IMR-90 (cell line): ENCODE measurements around the gene CAVIN4. TPM values are rescaled to one million over a fixed set of nuclear protein-coding genes. Genes with fewer than 3 reads are reported as not detected.

Source experiments
- ATAC-seq: fragments of 200-7000 bp; cut with Tn5 transposase; 2 replicates; pipeline ENCODE4 v1.9.1; 2020; ENCODE audit warnings: low read depth, mild to moderate bottlenecking, moderate library complexity
- BruUV-seq: library from RNA; stranded (reverse); fragments of 400-500 nt; replicated peaks from 2 replicates; lab custom pipeline; 2021; lab: Mats Ljungman, UMichigan
- CTCF ChIA-PET: fragments of 300-600 bp; formaldehyde crosslinking; extraction: SDS; loops from one replicate; lab custom pipeline; 2021; ENCODE audit warnings: antibody characterized with exemption; lab: Yijun Ruan, JAX
- POLR2A ChIA-PET: fragments of 300-600 bp; sonication (Branson Sonifier 250); formaldehyde crosslinking; loops from one replicate; lab custom pipeline; 2022; ENCODE audit warnings: antibody characterized with exemption; ENCODE audit not compliant: unreplicated experiment; lab: Charles Lee
- DNase-seq: peaks from one replicate; pipeline ENCODE4 v3.0.0; 2013
- H2AFZ ChIP-seq: replicated peaks from 2 replicates; pipeline ENCODE3; 2013; ENCODE audit warnings: low read length, mild to moderate bottlenecking; ENCODE audit not compliant: poor library complexity
- H2AK5ac ChIP-seq: 2 replicates; pipeline ENCODE4 v1.6.1; 2013; ENCODE audit warnings: low read depth, low read length, inconsistent platforms
- H2AK9ac ChIP-seq: replicated peaks from 2 replicates; pipeline ENCODE3; 2013; ENCODE audit warnings: mild to moderate bottlenecking, low read depth, low read length, moderate library complexity; ENCODE audit not compliant: poor library complexity
- H2BK120ac ChIP-seq: 2 replicates; pipeline ENCODE4 v1.6.1; 2013; ENCODE audit warnings: low read depth, low read length, inconsistent platforms
- H2BK15ac ChIP-seq: 3 replicates; pipeline ENCODE4 v1.6.1; 2013; ENCODE audit warnings: low read depth, low read length, inconsistent platforms
- H2BK20ac ChIP-seq: 2 replicates; pipeline ENCODE4 v1.6.1; 2013; ENCODE audit warnings: low read depth, mild to moderate bottlenecking, inconsistent platforms, low read length, moderate library complexity
- H2BK5ac ChIP-seq: 2 replicates; pipeline ENCODE4 v1.6.1; 2013; ENCODE audit warnings: mild to moderate bottlenecking, low read depth, low read length, inconsistent platforms; ENCODE audit not compliant: poor library complexity, severe bottlenecking
- H3K14ac ChIP-seq: replicated peaks from 2 replicates; pipeline ENCODE4 v1.6.1; 2013; ENCODE audit warnings: low read depth, low read length, inconsistent platforms
- H3K18ac ChIP-seq: 2 replicates; pipeline ENCODE4 v1.6.1; 2013; ENCODE audit warnings: low read depth, low read length, control low read depth
- H3K23ac ChIP-seq: 2 replicates; pipeline ENCODE4 v1.6.1; 2013; ENCODE audit warnings: low read depth, low read length, inconsistent platforms
- H3K27ac ChIP-seq: 2 replicates; pipeline ENCODE4 v1.5.1; 2013; ENCODE audit warnings: mild to moderate bottlenecking, control low read depth, low read length; ENCODE audit not compliant: insufficient read depth
- H3K27me3 ChIP-seq: 2 replicates; pipeline ENCODE4 v1.6.1; 2013; ENCODE audit warnings: low read length; ENCODE audit not compliant: control insufficient read depth, insufficient read depth
- H3K36me3 ChIP-seq: 2 replicates; pipeline ENCODE4 v1.6.1; 2013; ENCODE audit warnings: low read length, mixed read lengths; ENCODE audit not compliant: control insufficient read depth, insufficient read depth
- H3K4ac ChIP-seq: 2 replicates; pipeline ENCODE4 v1.6.1; 2013; ENCODE audit warnings: low read depth, low read length, inconsistent platforms
- H3K4me1 ChIP-seq: 2 replicates; pipeline ENCODE4 v1.6.1; 2013; ENCODE audit warnings: low read length, mixed read lengths; ENCODE audit not compliant: control insufficient read depth, insufficient read depth
- H3K4me2 ChIP-seq: 2 replicates; pipeline ENCODE4 v1.6.1; 2013; ENCODE audit warnings: low read depth, mild to moderate bottlenecking, control low read depth, low read length, moderate library complexity
- H3K4me3 ChIP-seq: 2 replicates; pipeline ENCODE4 v1.5.1; 2013; ENCODE audit warnings: low read depth, mild to moderate bottlenecking, control low read depth, low read length, moderate library complexity; ENCODE audit not compliant: insufficient read depth
- H3K56ac ChIP-seq: 2 replicates; pipeline ENCODE4 v1.6.1; 2013; ENCODE audit warnings: low read length, inconsistent platforms; ENCODE audit not compliant: insufficient read depth; ENCODE audit errors: extremely low read depth
- H3K79me1 ChIP-seq, 2 experiments: 2 replicates each; pipeline ENCODE4 v1.6.1; 2013; ENCODE audit warnings: low read length in 2 of 2, inconsistent platforms in 1 of 2, low read depth in 1 of 2
- H3K9ac ChIP-seq: 2 replicates; pipeline ENCODE4 v1.6.1; 2013; ENCODE audit warnings: low read depth, low read length, control low read depth
- H3K9me1 ChIP-seq: 2 replicates; pipeline ENCODE4 v1.6.1; 2013; ENCODE audit warnings: low read length, inconsistent platforms; ENCODE audit not compliant: insufficient read depth
- H3K9me3 ChIP-seq: 2 replicates; pipeline ENCODE4 v1.6.1; 2013; ENCODE audit warnings: low read length; ENCODE audit not compliant: control insufficient read depth, insufficient read depth
- H4K20me1 ChIP-seq: 2 replicates; pipeline ENCODE4 v1.6.1; 2013; ENCODE audit warnings: low read length, inconsistent platforms; ENCODE audit not compliant: insufficient read depth
- H4K5ac ChIP-seq: 2 replicates; pipeline ENCODE4 v1.6.1; 2013; ENCODE audit warnings: mild to moderate bottlenecking, low read depth, low read length, control low read depth
- H4K8ac ChIP-seq, 2 experiments: 2 replicates each; pipeline ENCODE4 v1.6.1; 2013; ENCODE audit warnings: low read depth in 2 of 2, low read length in 2 of 2, control low read depth in 1 of 2, inconsistent platforms in 1 of 2
- H4K91ac ChIP-seq: 2 replicates; pipeline ENCODE4 v1.6.1; 2013; ENCODE audit warnings: low read depth, low read length, inconsistent platforms; ENCODE audit not compliant: insufficient read depth
- CEBPB ChIP-seq: IDR thresholded peaks from 2 replicates; pipeline ENCODE4 v1.6.1; 2012; ENCODE audit warnings: low read depth, low read length, improper control_type of control experiment
- CHD1 ChIP-seq: IDR thresholded peaks from 2 replicates; pipeline ENCODE4 v1.6.1; 2012; ENCODE audit warnings: low read depth, low read length, improper control_type of control experiment
- FOS ChIP-seq: fragments of 150-350 bp; IDR thresholded peaks from 2 replicates; pipeline ENCODE4 v1.6.1; 2016; ENCODE audit warnings: low read depth, low read length
- MAZ ChIP-seq: IDR thresholded peaks from 2 replicates; pipeline ENCODE4 v1.6.1; 2012; ENCODE audit warnings: low read depth, mild to moderate bottlenecking, low read length, improper control_type of control experiment, moderate library complexity, borderline replicate concordance
- NFE2L2 ChIP-seq: fragments of 150-350 bp; IDR thresholded peaks from 2 replicates; pipeline ENCODE4 v1.6.1; 2016; ENCODE audit warnings: low read depth, mild to moderate bottlenecking, low read length
- USF2 ChIP-seq: fragments of 150-350 bp; IDR thresholded peaks from 2 replicates; pipeline ENCODE4 v1.6.1; 2017; ENCODE audit warnings: mild to moderate bottlenecking, antibody characterized with exemption, low read length, low read depth
- WGBS, 2 experiments: methylation state at CpG; one replicate each; pipeline versions ENCODE4 v1.1.5 to v1.1.7; 2013; ENCODE audit warnings: missing lambda C conversion rate in 2 of 2; ENCODE audit not compliant: insufficient read length in 1 of 2; ENCODE audit errors: extremely low coverage in 2 of 2; 5-methylcytosine and 5-hydroxymethylcytosine counted together
- dilution Hi-C: fragments of 300-500 bp; cut with HindIII; formaldehyde crosslinking; loops from one replicate; pipeline ENCODE4 v1.14.3; 2018; ENCODE audit warnings: low sequenced_read_pairs; ENCODE audit not compliant: unreplicated experiment
- in situ Hi-C: fragments of 300-500 bp; cut with MboI; formaldehyde crosslinking; loops from 3 replicates; pipeline ENCODE4 v1.14.3; 2019; ENCODE audit warnings: low sequenced_read_pairs, inconsistent platforms, mixed read lengths
- intact Hi-C: fragments of 100-400 bp; cut with micrococcal nuclease; formaldehyde crosslinking; loops from 2 replicates; pipeline ENCODE4 v1.10.0; 2022
- polyA plus RNA-seq, 3 experiments: library from polyadenylated mRNA; depleted of rRNA; stranded (reverse); fragments of >200 nt; gene quantifications; 2 replicates each; pipeline ENCODE4 v1.2.3, GENCODE V29; 2012; ENCODE audit warnings: low replicate concordance in 1 of 3
- total RNA-seq: library from RNA; depleted of rRNA; stranded (reverse); fragments of >200 nt; gene quantifications from 2 replicates; pipeline ENCODE4 v1.2.3, GENCODE V29; 2012
- TF ChIP-seq, protein P1 (sequence below): fragments of 150-350 bp; IDR thresholded peaks from 2 replicates; pipeline ENCODE4 v1.6.1; 2016; ENCODE audit warnings: low read depth, mild to moderate bottlenecking, low read length, moderate library complexity, borderline replicate concordance

Gene CAVIN4
- total and polyA plus RNA-seq, 2 of the 4 experiments (the other 2 are of a cell fraction): 2.2 to 2.6 TPM

GRCh38 chr9:100586093-100586492 is 8.2 kb downstream of the CAVIN4 start:
- no peaks in the 10 kb centered on the region for H4K20me1 ChIP-seq
- in situ Hi-C loops: loop anchor here (10.0 to 25.0 kb wide), 4 partner anchors 131 to 1399 kb away; no protein-coding TSS in a partner anchor
- no peaks in the 10 kb centered on the region for H3K9me3 ChIP-seq
- dilution Hi-C loops: no loop called here
- no peak overlapping the region for H3K23ac ChIP-seq
- H2BK5ac ChIP-seq: no peak overlapping the region
- no TSS peak for BruUV-seq
- H2AK9ac ChIP-seq: peak overlapping the region; percentile 16
- no peak overlapping the region for H2BK20ac ChIP-seq
- H3K27ac ChIP-seq: no peak overlapping the region
- H3K27me3 ChIP-seq: no peaks in the 10 kb centered on the region
- H3K9me1 ChIP-seq: peaks cover 11% of the 10 kb centered on the region
- no peak overlapping the region for H2AK5ac ChIP-seq
- TF ChIP-seq MAZ (no peak), NFE2L2 (no peak), USF2 (no peak), CEBPB (no peak), CHD1 (no peak), FOS (no peak)
- TF ChIP-seq, protein P1, sequence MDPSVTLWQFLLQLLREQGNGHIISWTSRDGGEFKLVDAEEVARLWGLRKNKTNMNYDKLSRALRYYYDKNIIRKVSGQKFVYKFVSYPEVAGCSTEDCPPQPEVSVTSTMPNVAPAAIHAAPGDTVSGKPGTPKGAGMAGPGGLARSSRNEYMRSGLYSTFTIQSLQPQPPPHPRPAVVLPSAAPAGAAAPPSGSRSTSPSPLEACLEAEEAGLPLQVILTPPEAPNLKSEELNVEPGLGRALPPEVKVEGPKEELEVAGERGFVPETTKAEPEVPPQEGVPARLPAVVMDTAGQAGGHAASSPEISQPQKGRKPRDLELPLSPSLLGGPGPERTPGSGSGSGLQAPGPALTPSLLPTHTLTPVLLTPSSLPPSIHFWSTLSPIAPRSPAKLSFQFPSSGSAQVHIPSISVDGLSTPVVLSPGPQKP: no peak
- H3K36me3 ChIP-seq: no peaks in the 10 kb centered on the region
- ChIA-PET CTCF (no interaction called here), POLR2A (interaction anchor here (0.6 kb wide), 1 partner anchor 790 kb away, joined by 5 read pairs; no protein-coding TSS in a partner anchor)
- no peak overlapping the region for H4K91ac ChIP-seq
- H3K14ac ChIP-seq: no peak overlapping the region
- no peak overlapping the region for H3K18ac ChIP-seq
- H2BK120ac ChIP-seq: no peak overlapping the region
- peaks cover 0 to 7% of the 10 kb centered on the region in 2 experiments; a peak in 2 of 4 replicates for H3K79me1 ChIP-seq
- no peak overlapping the region for H4K8ac ChIP-seq
- no peak overlapping the region for H3K4me3 ChIP-seq
- H3K4ac ChIP-seq: no peak overlapping the region
- ATAC-seq (no peak), DNase-seq (no peak)
- H3K4me2 ChIP-seq: no peak overlapping the region
- no peak overlapping the region for H2BK15ac ChIP-seq
- no peak overlapping the region for H2AFZ ChIP-seq
- no peak overlapping the region for H3K56ac ChIP-seq
- H4K5ac ChIP-seq: no peak overlapping the region
- peaks cover 12% of the 10 kb centered on the region for H3K4me1 ChIP-seq
- H3K9ac ChIP-seq: no peak overlapping the region
- WGBS, 2 experiments: 100% methylated on average over 1 of the region's 7 CpGs; no CpG with 5 or more reads in 1 of the 2 experiments
- intact Hi-C loops: no loop called here
